T-cell (primary cell): ENCODE measurements around the gene TMEM14A. TPM values are rescaled to one million over a fixed set of nuclear protein-coding genes. Genes with fewer than 3 reads are reported as not detected.
"Not testable (repeated sequence)": the region's sequence is repeated elsewhere in the genome, so short reads cannot be mapped to it uniquely, and the experiment has no call there.

Experiments used
- ATAC-seq, 4 experiments: fragments of 200-7000 bp in 3 of 4; fragments of 150-1000 bp in 1 of 4; cut with Tn5 transposase; replicated peaks in 1 of 4; 1 replicate in 3 of 4; 2 replicates in 1 of 4; pipeline ENCODE4 v1.10.0; 2021; ENCODE audit warnings: moderate library complexity in 3 of 4, mild to moderate bottlenecking in 2 of 4, moderate number of reproducible peaks in 1 of 4
- CTCF ChIA-PET, 2 donors: fragments of 300-600 bp; sonication (Branson Sonifier 250); formaldehyde crosslinking; loops; one replicate each; lab custom pipeline; 2022; ENCODE audit warnings: antibody characterized with exemption in 2 of 2; lab: Charles Lee
- POLR2A ChIA-PET, 2 donors: fragments of 300-600 bp; sonication (Branson Sonifier 250); formaldehyde crosslinking; loops; one replicate each; lab custom pipeline; 2022; ENCODE audit warnings: antibody characterized with exemption in 2 of 2; lab: Charles Lee
- DNase-seq, 35 experiments: peaks; one replicate each; pipeline versions ENCODE4 v3.0.0 to v3.0.0-alpha.2; 2013 to 2023
- H3K27ac ChIP-seq: one replicate; pipeline ENCODE4 v1.5.1; 2013; ENCODE audit warnings: low read length
- H3K27me3 ChIP-seq, 2 experiments: replicated peaks in 1 of 2; 1 replicate in 1 of 2; 2 replicates in 1 of 2; pipeline versions ENCODE4 v1.6.1 to v1.7.0; 2013; ENCODE audit warnings: low read length in 1 of 2, mixed read lengths in 1 of 2; ENCODE audit not compliant: control insufficient read depth in 2 of 2, insufficient read depth in 2 of 2; ENCODE audit errors: extremely low read depth in 1 of 2
- H3K36me3 ChIP-seq, 2 donors: 1 replicate in 1 of 2; 2 replicates in 1 of 2; pipeline versions ENCODE4 v1.6.1 to v1.7.0; 2013; ENCODE audit warnings: low read length in 1 of 2; ENCODE audit not compliant: control insufficient read depth in 2 of 2, insufficient read depth in 1 of 2; ENCODE audit errors: extremely low read depth in 1 of 2
- H3K4me1 ChIP-seq, 2 experiments: 1 replicate in 1 of 2; 2 replicates in 1 of 2; pipeline versions ENCODE4 v1.6.1 to v1.7.0; 2013; ENCODE audit warnings: low read length in 2 of 2, mixed read lengths in 1 of 2; ENCODE audit not compliant: insufficient read depth in 2 of 2, control insufficient read depth in 1 of 2; ENCODE audit errors: extremely low read depth in 1 of 2
- H3K4me3 ChIP-seq, 2 donors: 1 replicate in 1 of 2; 2 replicates in 1 of 2; pipeline versions ENCODE4 v1.5.1 to v1.7.0; 2013; ENCODE audit warnings: mild to moderate bottlenecking in 2 of 2, low read length in 1 of 2, moderate library complexity in 1 of 2; ENCODE audit not compliant: control insufficient read depth in 1 of 2; ENCODE audit errors: extremely low read depth in 1 of 2
- H3K9me3 ChIP-seq: 2 replicates; pipeline ENCODE4 v1.7.0; 2013
- H3K27ac Mint-ChIP-seq, 2 donors: one replicate each; pipeline ENCODE4 v1.8.0; 2020 to 2021; ENCODE audit warnings: mild to moderate bottlenecking in 2 of 2, mixed read lengths in 2 of 2
- H3K27me3 Mint-ChIP-seq, 2 donors: one replicate each; pipeline ENCODE4 v1.8.0; 2021 to 2022; ENCODE audit warnings: mixed read lengths in 2 of 2
- H3K36me3 Mint-ChIP-seq: one replicate; pipeline ENCODE4 v1.8.0; 2021; ENCODE audit warnings: mixed read lengths
- H3K4me1 Mint-ChIP-seq, 3 donors: one replicate each; pipeline ENCODE4 v1.8.0; 2020 to 2022; ENCODE audit warnings: mixed read lengths in 3 of 3, mild to moderate bottlenecking in 1 of 3
- H3K4me3 Mint-ChIP-seq, 3 donors: one replicate each; pipeline ENCODE4 v1.8.0; 2020 to 2022; ENCODE audit warnings: mild to moderate bottlenecking in 3 of 3, mixed read lengths in 3 of 3, moderate library complexity in 3 of 3
- H3K9me3 Mint-ChIP-seq, 3 donors: one replicate each; pipeline ENCODE4 v1.8.0; 2020 to 2022; ENCODE audit warnings: mixed read lengths in 3 of 3
- WGBS: methylation state at CpG from one replicate; pipeline ENCODE4 v1.1.5; 2013; ENCODE audit warnings: missing lambda C conversion rate; ENCODE audit not compliant: insufficient coverage; 5-methylcytosine and 5-hydroxymethylcytosine counted together
- total RNA-seq, 35 experiments: library from RNA in 6 of 35; stranded (reverse) in 6 of 35; fragments of 120-200 nt in 1 of 35; gene quantifications; one replicate each; pipeline versions ENCODE4 v1.2.1 to v1.2.4 and lab custom pipeline; 2013 to 2026

Gene TMEM14A
- total RNA-seq, 5 donors from 2014 or later (not counting 1 experiment from before 2014, with no cell fraction given), result 4.1 to 11.6 (median 9.2) TPM

- CTCF ChIA-PET, result interaction anchor here in 1 of 2 donors (0.7 kb wide), 1 partner anchor 781 kb away, joined by 3 read pairs; no protein-coding TSS in a partner anchor
- H3K9me3 Mint-ChIP-seq, result peaks cover 0 to 13% (median 4%) of the 10 kb centered on the region in 3 donors
- H3K36me3 Mint-ChIP-seq, H3K4me3 ChIP-seq, ATAC-seq, POLR2A ChIA-PET, H3K4me1 Mint-ChIP-seq, H3K9me3 ChIP-seq, H3K4me1 ChIP-seq, DNase-seq, H3K27ac ChIP-seq, H3K36me3 ChIP-seq, H3K4me3 Mint-ChIP-seq, H3K27ac Mint-ChIP-seq: not testable (repeated sequence)
- peaks cover 0 to 10% of the 10 kb centered on the region in 2 experiments for H3K27me3 ChIP-seq
- WGBS, result 91% methylated on average over 4 of the region's 6 CpGs
- peaks cover 10 to 15% of the 10 kb centered on the region in 2 donors for H3K27me3 Mint-ChIP-seq
Observed at GRCh38 chr6:52704781-52705502, 34.0 kb downstream of the TMEM14A start.

GRCh38 chr6:52706001-52706400, 35.1 kb downstream of the TMEM14A start:
- DNase-seq (no peak), ATAC-seq (no peak)
- 71% methylated on average over 1 of the region's 3 CpGs for WGBS
- H3K27me3 Mint-ChIP-seq, result peaks cover 10 to 12% of the 10 kb centered on the region in 2 donors
- no peak overlapping the region for H3K4me3 ChIP-seq
- peaks cover 0 to 13% (median 4%) of the 10 kb centered on the region in 3 donors for H3K9me3 Mint-ChIP-seq
- POLR2A ChIA-PET, result no interaction called here
- no peak overlapping the region for H3K27ac Mint-ChIP-seq
- H3K27me3 ChIP-seq, result peaks cover 0 to 10% of the 10 kb centered on the region in 2 experiments
- CTCF ChIA-PET, result no interaction called here
- H3K36me3 ChIP-seq, result no peaks in the 10 kb centered on the region
- no peak overlapping the region for H3K27ac ChIP-seq
- no peak overlapping the region for H3K4me3 Mint-ChIP-seq
- H3K36me3 Mint-ChIP-seq, result no peaks in the 10 kb centered on the region
- no peaks in the 10 kb centered on the region for H3K9me3 ChIP-seq
- no peaks in the 10 kb centered on the region for H3K4me1 ChIP-seq
- no peaks in the 10 kb centered on the region for H3K4me1 Mint-ChIP-seq

GRCh38 chr6:52707963-52708680, 37.2 kb downstream of the TMEM14A start:
- CTCF ChIA-PET, result interaction anchor here in 1 of 2 donors (0.7 kb wide), 1 partner anchor 18 kb away, joined by 3 read pairs; no protein-coding TSS in a partner anchor
- 80% methylated on average over 1 of the region's 3 CpGs for WGBS

GRCh38 chr6:52712136-52712535, 41.2 kb downstream of the TMEM14A start:
- no peaks in the 10 kb centered on the region for H3K36me3 ChIP-seq
- no peaks in the 10 kb centered on the region for H3K36me3 Mint-ChIP-seq
- no peak overlapping the region for H3K4me3 ChIP-seq
- ChIA-PET CTCF (no interaction called here), POLR2A (no interaction called here)
- WGBS, result 57% methylated on average over 1 of the region's 2 CpGs
- H3K27me3 ChIP-seq, result peaks cover 0 to 3% of the 10 kb centered on the region in 2 experiments
- no peak overlapping the region for H3K27ac ChIP-seq
- H3K27ac Mint-ChIP-seq, result no peak overlapping the region
- H3K9me3 ChIP-seq, result no peaks in the 10 kb centered on the region
- no peak overlapping the region for H3K4me3 Mint-ChIP-seq
- H3K4me1 ChIP-seq, result no peaks in the 10 kb centered on the region
- H3K27me3 Mint-ChIP-seq, result peaks cover 2 to 15% of the 10 kb centered on the region in 2 donors
- H3K9me3 Mint-ChIP-seq, result peaks cover 0 to 9% (median 2%) of the 10 kb centered on the region in 3 donors
- DNase-seq (no peak), ATAC-seq (no peak)
- no peaks in the 10 kb centered on the region for H3K4me1 Mint-ChIP-seq

More at GRCh38 chr6:52707963-52708680, 37.2 kb downstream of the TMEM14A start:
- H3K36me3 Mint-ChIP-seq, result no peaks in the 10 kb centered on the region
- no peaks in the 10 kb centered on the region for H3K4me1 Mint-ChIP-seq
- Histone ChIP-seq H3K4me3 (no peak overlapping the region), H3K4me1 (no peaks in the 10 kb centered on the region), H3K27ac (no peak overlapping the region), H3K36me3 (no peaks in the 10 kb centered on the region), H3K9me3 (no peaks in the 10 kb centered on the region), H3K27me3 (peaks cover 0 to 3% of the 10 kb centered on the region in 2 experiments)
- POLR2A ChIA-PET, result no interaction called here
- no peak overlapping the region for H3K4me3 Mint-ChIP-seq
- peaks cover 0 to 13% (median 4%) of the 10 kb centered on the region in 3 donors for H3K9me3 Mint-ChIP-seq
- no peak for ATAC-seq
- H3K27ac Mint-ChIP-seq, result no peak overlapping the region
- H3K27me3 Mint-ChIP-seq, result peaks cover 6 to 9% of the 10 kb centered on the region in 2 donors
- DNase-seq, result no peak

GRCh38 chr6:52714761-52715160, 43.8 kb downstream of the TMEM14A start:
- H3K27ac ChIP-seq, H3K27ac Mint-ChIP-seq, H3K4me3 ChIP-seq, H3K9me3 ChIP-seq, H3K4me3 Mint-ChIP-seq, ATAC-seq, H3K36me3 Mint-ChIP-seq, H3K36me3 ChIP-seq, H3K27me3 ChIP-seq, POLR2A ChIA-PET, H3K4me1 ChIP-seq, H3K4me1 Mint-ChIP-seq, DNase-seq, H3K9me3 Mint-ChIP-seq: not testable (repeated sequence)
- CTCF ChIA-PET, result interaction anchor here in 1 of 2 donors (0.6 kb wide), 1 partner anchor 18 kb away, joined by 3 read pairs; no protein-coding TSS in a partner anchor
- H3K27me3 Mint-ChIP-seq, result peaks cover 2 to 15% of the 10 kb centered on the region in 2 donors
- WGBS, result 100% methylated on average over 1 of the region's 9 CpGs

GRCh38 chr6:52718550-52718949, 47.6 kb downstream of the TMEM14A start:
- Histone ChIP-seq H3K27me3 (no peaks in the 10 kb centered on the region), H3K27ac (no peak overlapping the region), H3K9me3 (no peaks in the 10 kb centered on the region), H3K4me1 (no peaks in the 10 kb centered on the region), H3K36me3 (no peaks in the 10 kb centered on the region), H3K4me3 (no peak overlapping the region)
- CTCF ChIA-PET, result no interaction called here
- DNase-seq, result no peak
- H3K4me1 Mint-ChIP-seq, result no peaks in the 10 kb centered on the region
- no peak overlapping the region for H3K4me3 Mint-ChIP-seq
- no peaks in the 10 kb centered on the region for H3K9me3 Mint-ChIP-seq
- no peak overlapping the region for H3K27ac Mint-ChIP-seq
- no peak for ATAC-seq
- POLR2A ChIA-PET, result no interaction called here
- no peaks in the 10 kb centered on the region for H3K36me3 Mint-ChIP-seq
- H3K27me3 Mint-ChIP-seq, result peaks cover 2 to 21% of the 10 kb centered on the region in 2 donors
